ENCODE results near the gene EDN2. TPM values are rescaled to one million over a fixed set of nuclear protein-coding genes. Genes with fewer than 3 reads are reported as not detected.

Gene EDN2
- total RNA-seq, 4 donors from 2014 or later = 0.50 to 1.1 TPM; not detected in 2

DNA sequence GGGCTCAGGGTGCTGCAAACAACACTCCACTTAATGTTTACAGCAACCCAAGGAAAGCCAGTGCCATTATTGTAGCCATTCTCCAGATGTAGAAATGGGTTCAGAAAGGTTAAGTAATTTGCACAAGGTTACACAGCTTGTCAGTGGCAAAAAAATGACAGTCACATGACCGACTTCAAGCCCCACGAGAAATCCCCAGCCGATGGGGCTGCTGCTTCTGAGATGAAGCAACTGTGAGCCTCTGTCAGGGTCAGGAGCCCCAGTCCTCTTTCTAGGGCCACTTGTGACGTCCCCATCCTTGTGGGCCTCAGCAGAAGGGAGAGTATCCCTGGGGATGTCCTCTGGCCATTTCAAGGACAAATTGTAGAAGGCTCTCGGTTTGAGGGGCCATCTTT, 54.8 kb downstream of the EDN2 start:
- ATAC-seq = no peak
- Histone ChIP-seq H3K36me3 (no peaks in the 10 kb centered on the region), H3K27ac (peak overlapping the region in 2 of 4 donors; percentile 63 to 77), H3K4me3 (no peak overlapping the region), H3K4me1 (peaks cover 2 to 45% (median 24%) of the 10 kb centered on the region in 3 donors), H3K27me3 (no peaks in the 10 kb centered on the region), H3K9me3 (no peaks in the 10 kb centered on the region)
- TF ChIP-seq, protein P1, sequence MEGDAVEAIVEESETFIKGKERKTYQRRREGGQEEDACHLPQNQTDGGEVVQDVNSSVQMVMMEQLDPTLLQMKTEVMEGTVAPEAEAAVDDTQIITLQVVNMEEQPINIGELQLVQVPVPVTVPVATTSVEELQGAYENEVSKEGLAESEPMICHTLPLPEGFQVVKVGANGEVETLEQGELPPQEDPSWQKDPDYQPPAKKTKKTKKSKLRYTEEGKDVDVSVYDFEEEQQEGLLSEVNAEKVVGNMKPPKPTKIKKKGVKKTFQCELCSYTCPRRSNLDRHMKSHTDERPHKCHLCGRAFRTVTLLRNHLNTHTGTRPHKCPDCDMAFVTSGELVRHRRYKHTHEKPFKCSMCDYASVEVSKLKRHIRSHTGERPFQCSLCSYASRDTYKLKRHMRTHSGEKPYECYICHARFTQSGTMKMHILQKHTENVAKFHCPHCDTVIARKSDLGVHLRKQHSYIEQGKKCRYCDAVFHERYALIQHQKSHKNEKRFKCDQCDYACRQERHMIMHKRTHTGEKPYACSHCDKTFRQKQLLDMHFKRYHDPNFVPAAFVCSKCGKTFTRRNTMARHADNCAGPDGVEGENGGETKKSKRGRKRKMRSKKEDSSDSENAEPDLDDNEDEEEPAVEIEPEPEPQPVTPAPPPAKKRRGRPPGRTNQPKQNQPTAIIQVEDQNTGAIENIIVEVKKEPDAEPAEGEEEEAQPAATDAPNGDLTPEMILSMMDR (IDR thresholded peaks at IDR 0.05) = no peak
- TF ChIP-seq POLR2A (IDR thresholded peaks at IDR 0.05) (no peak), POLR2AphosphoS5 (IDR thresholded peaks at IDR 0.05) (no peak), EP300 (IDR thresholded peaks at IDR 0.05) (no peak)
- WGBS, 2 donors (ENCODE audit: low coverage in 1 of 2) = 73 to 84% methylated on average over 3 to 4 of the region's 5 CpGs

Small RNAs within 50 kb of the gene (small RNA-seq; reads per million reads assigned to genes)
- gene RNA5SP45 = 0 to 0.37 (median 0) reads per million in 4 donors

Other genes starting within 250 kb of the EDN2 start
- gene SCMH1, start 242.4 kb downstream of the EDN2 start, total RNA-seq = 100 to 1,000 TPM in 1 of 4 donors, 10 to 100 TPM in 3; 45.6 to 102 (median 82.5) TPM
- gene FOXO6, start 123.2 kb downstream of the EDN2 start, total RNA-seq = 1 to 10 TPM in 3 of 4 donors, under 1 TPM in 1; 0.27 to 2.2 (median 1.9) TPM

Data from gastroesophageal sphincter (tissue), 4 donors.